H1 (cell line): ENCODE measurements around the gene EPN3.

Experiments used
- CHD1 ChIP-seq: IDR thresholded peaks from 2 replicates; pipeline ENCODE4 v1.6.1; 2012; ENCODE audit warnings: low read depth, low read length, improper control_type of control experiment
- CHD2 ChIP-seq: IDR thresholded peaks from 2 replicates; pipeline ENCODE4 v1.6.1; 2012; ENCODE audit warnings: low read length, improper control_type of control experiment
- CTCF ChIP-seq, 3 experiments: IDR thresholded peaks; 1 replicate in 2 of 3; 2 replicates in 1 of 3; pipeline versions ENCODE4 v1.5.1 to v1.6.1; 2011; ENCODE audit warnings: low read length in 3 of 3, mild to moderate bottlenecking in 3 of 3, inconsistent platforms in 2 of 3, low read depth in 1 of 3, moderate library complexity in 1 of 3; ENCODE audit not compliant: insufficient read depth in 1 of 3; ENCODE audit errors: control extremely low read depth in 1 of 3
- MAFK ChIP-seq: IDR thresholded peaks from 2 replicates; pipeline ENCODE4 v1.6.1; 2012; ENCODE audit warnings: low read depth, mild to moderate bottlenecking, improper control_type of control experiment, low read length
- POLR2A ChIP-seq, 2 experiments: IDR thresholded peaks; 1 replicate in 1 of 2; 2 replicates in 1 of 2; pipeline ENCODE4 v1.6.1; 2011; ENCODE audit warnings: low read depth in 2 of 2, low read length in 2 of 2, mild to moderate bottlenecking in 2 of 2; ENCODE audit errors: control extremely low read depth in 1 of 2
- RAD21 ChIP-seq, 2 experiments: IDR thresholded peaks in 1 of 2; conservative IDR thresholded peaks in 1 of 2; 2 replicates each; pipeline ENCODE4 v1.6.1; 2011; ENCODE audit warnings: low read depth in 2 of 2, low read length in 2 of 2, improper control_type of control experiment in 1 of 2, inconsistent platforms in 1 of 2, mild to moderate bottlenecking in 1 of 2, moderate library complexity in 1 of 2
- RXRA ChIP-seq: IDR thresholded peaks from 2 replicates; pipeline ENCODE4 v1.6.1; 2011; ENCODE audit warnings: low read depth, mild to moderate bottlenecking, low read length, moderate library complexity; ENCODE audit not compliant: insufficient read depth
- TAF1 ChIP-seq: IDR thresholded peaks from 2 replicates; pipeline ENCODE4 v1.6.1; 2011; ENCODE audit warnings: mild to moderate bottlenecking, low read depth, low read length
- ZNF274 ChIP-seq: IDR thresholded peaks from 2 replicates; pipeline ENCODE4 v1.7.0; 2012; ENCODE audit warnings: low read length, borderline replicate concordance; ENCODE audit errors: extremely low read depth
- TF ChIP-seq, protein P1 (sequence below): IDR thresholded peaks from 2 replicates; pipeline ENCODE4 v1.6.1; 2011; ENCODE audit warnings: low read depth, mild to moderate bottlenecking, low read length; ENCODE audit not compliant: insufficient read depth

DNA sequence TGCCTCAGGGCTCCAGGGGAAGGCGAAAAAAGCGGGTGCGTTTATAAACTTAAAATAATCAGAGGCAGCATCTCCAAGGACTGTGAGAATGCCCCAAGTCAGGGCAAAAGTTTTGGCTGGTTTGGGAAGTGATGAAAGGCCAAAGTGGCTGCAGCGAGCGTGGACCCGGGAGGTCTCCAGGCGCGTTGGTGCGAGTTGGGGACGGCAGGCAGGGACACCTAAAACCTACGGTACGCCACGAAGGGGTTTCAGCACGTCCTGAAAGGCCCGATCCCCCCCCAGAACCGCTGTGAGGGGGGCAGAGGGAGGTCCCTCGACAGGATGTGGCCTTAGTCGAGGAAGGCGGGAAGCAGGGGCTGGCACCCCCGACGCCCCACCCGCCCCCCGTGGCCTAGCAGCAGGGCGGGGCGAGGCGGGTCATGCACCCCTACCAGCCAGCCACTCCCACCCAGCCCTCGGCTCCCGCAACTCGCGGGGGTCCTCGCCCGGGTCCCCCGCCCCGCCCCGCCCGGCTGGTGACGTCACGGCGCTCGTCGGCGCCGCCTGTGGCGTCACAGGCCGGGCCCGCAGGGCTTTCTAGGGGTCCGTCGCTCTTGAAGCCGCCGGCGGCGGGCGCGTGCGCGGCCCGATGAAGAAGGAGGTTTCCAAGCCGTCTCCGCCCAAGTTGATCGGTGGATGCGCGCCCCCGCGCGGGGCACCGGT is 24.5 kb upstream of the EPN3 start, which contains the start of gene MYCBPAP:
- TF ChIP-seq CHD2 (no peak), MAFK (no peak), CTCF (IDR thresholded peaks at IDR 0.05; ENCODE audit: control extremely low read depth in 1 of 3, insufficient read depth in 1 of 3, low read depth in 1 of 3, low read length in 3 of 3) (no peak; a peak in 1 of 4 replicates), CHD1 (no peak), RAD21 (IDR thresholded peaks at IDR 0.05 in 1 of 2, conservative IDR thresholded peaks at IDR 0.05 in 1 of 2; ENCODE audit: low read depth in 2 of 2, low read length in 2 of 2) (0 out of 4 replicates have a peak, but pooled peaks of 1 of the 2 experiments have one; percentile 9), TAF1 (peak; percentile 62), RXRA (no peak), ZNF274 (no peak), POLR2A (IDR thresholded peaks at IDR 0.05; ENCODE audit: control extremely low read depth in 1 of 2, low read depth in 2 of 2, low read length in 2 of 2) (peak in 1 of 2 experiments; percentile 53; a peak in 2 of 3 replicates)
- TF ChIP-seq, protein P1, sequence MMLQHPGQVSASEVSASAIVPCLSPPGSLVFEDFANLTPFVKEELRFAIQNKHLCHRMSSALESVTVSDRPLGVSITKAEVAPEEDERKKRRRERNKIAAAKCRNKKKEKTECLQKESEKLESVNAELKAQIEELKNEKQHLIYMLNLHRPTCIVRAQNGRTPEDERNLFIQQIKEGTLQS = no peak
